GM18861 (cell line): ENCODE data around the gene ASS1.

Source experiments
- ATAC-seq: cut with Tn5 transposase; IDR thresholded peaks from one replicate; pipeline ENCODE4 v1.9.1; 2021; ENCODE audit not compliant: unreplicated experiment

ASS1 gene

DNA sequence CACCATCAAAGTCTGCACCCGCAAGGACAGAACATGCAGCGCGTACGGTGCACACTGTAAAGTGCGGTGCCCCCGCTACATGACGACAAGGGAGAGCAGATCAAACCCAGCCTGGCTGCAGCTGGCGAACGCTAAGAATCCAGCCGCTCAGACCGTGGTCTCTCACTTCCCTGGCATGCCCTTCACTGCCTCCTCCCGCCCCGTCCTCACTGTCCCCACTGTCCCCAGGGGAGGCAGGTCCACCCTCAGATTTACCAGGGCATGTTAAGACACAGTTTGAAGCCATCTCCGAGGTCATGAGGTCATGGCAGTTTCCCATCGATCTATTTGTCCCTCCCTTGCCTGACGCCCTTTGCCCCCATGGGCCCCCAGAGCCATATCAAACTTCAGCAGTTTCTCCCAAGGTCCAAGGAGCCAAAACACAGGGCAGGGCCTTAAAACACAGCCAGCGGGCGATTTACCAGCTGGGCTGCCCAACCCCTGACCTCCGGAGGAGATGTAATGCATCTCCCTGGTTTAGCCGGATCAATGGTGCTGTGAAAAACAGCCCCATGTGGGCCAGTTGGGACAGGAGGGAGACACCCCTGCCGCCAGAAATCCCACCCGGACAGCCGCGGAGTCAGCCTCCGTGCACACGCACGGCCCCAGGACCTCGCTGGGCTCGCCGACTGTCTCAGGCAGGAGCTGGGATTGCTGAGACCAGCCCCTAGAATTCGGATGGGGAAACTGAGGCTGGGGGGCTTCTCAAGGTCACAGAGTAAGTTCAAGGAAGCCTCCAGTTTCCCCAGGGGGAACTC lies 82.3 kb downstream of the ASS1 start:
- no peak for ATAC-seq

GRCh38 chr9:130527651-130528310 lies 83.0 kb downstream of the ASS1 start:
- no peak for ATAC-seq

DNA sequence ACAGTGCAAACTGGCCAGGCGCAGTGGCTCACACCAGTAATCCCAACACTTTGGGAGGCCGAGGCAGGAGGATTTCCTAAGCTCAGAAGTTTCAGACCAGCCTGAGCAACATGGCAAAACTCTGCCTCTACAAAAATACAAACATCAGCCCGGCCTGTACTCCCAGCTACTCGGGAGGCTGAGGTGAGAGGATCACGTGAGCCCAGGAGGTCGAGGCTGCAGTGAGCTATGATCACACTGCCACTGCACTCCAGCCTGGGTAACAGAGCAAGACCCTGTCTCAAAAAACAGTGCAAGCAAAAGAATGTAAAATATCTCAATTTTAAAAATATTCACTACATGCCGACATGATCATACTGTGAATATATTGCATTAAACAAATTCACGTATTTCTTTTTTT lies 83.9 kb downstream of the ASS1 start:
- no peak for ATAC-seq

GRCh38 chr9:130530938-130531337 lies 86.2 kb downstream of the ASS1 start:
- ATAC-seq = no peak

DNA sequence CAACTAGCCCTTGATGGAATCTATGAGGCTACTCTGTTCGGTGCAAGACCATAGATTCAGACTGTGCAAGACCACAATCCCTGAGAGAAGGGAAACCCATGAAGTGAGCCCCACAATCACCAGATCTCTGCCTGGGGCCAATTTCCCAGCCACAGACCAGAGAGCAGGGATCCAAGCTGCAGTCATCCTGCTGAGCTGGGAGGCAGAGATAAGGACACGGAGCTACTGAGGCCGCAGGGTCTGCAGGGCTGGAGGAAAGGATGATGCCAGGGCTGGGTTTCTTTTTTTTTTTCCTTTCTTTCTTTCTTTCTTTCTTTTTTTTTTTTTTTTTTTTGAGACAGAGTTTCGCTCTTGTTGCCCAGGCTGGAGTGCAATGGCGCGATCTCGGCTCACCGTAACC lies 86.9 kb downstream of the ASS1 start:
- no peak for ATAC-seq

DNA sequence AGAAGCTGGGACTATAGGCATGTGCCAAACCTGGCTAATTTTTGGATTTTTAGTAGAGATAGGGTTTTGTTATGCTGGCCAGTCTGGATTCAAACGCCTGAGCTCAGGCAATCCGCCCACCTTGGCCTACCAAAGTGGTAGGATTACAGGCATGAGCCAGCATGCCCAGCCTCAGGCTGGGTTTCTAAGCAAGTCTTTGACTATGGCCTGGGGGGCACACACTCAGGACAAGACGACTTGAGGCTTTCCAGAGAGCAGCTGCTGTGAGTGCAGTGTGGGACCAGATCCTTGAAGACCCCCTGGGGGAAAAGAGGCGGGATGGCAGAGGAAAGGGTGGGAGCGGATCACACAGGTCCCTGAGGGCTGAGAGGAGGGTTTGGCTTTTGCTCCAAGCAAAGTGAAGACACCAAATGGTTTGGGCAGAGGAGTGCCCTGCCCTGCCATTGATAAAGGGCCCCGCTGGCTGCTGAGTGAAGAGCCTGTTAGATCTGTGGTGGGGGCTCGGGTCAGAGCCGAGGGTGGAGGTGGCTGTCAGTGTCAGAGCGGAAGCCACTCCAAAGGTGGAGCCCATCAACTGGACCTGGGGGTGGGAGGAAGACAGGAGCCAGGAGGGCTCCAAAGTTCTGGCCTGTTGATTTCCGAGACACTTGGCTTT lies 87.8 kb downstream of the ASS1 start:
- no peak for ATAC-seq

- ATAC-seq = no peak
These were observed 91.2 kb downstream of the ASS1 start for GRCh38 chr9:130535818-130536521.

DNA sequence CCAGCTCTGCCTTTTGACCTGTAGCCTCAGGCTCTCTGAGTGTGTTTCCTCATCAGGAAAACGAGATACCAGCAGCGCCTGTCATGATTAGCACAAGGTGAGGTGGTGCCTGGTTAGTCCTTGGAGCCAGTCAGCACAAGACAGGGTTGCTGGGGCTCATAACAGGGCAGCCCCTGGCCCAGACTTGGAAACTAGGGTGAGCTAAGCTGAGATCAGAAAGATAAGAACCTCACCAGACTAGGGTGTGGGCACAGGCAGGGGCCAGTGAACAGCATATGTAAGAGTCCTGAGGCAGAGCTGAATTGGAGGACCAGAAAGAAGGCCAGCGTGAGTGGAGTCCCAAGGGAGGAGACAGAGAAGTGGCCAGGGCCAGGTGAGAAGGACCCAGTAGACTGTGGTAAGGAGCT lies 91.9 kb downstream of the ASS1 start:
- ATAC-seq = no peak

DNA sequence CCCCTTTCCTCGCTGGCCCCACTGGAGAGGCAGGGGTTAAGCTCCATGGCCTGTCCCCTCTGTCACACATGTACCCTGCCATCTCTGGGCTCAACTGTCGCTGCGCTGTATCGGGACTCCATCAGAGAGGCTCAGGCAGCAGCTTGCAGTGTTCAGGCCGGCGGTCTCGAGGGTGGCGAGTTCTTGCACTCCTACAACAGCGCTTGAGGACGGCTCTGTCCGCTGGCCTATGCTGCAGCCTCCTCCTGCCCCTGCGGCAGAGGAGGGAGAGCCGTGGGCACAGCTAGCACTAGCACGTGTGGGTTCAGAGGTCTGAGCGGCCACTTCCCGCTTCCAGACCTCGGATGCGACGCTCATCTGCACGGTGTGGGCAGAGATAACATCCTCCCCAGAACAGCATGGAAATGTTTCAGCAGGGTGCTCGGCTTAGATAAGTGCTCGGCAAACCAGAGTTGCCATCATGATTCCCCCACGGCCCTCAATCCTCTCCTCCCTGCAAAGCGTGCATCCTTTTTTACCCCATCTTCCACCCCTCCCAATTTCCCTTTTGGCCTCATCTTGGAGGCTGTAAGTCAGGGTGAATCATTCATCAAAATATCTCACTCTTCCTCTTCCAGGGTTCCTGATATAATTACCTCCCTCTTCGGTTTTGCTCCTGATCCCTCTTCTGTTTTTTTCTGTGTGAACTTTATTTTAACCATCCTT lies 92.7 kb downstream of the ASS1 start:
- no peak for ATAC-seq

DNA sequence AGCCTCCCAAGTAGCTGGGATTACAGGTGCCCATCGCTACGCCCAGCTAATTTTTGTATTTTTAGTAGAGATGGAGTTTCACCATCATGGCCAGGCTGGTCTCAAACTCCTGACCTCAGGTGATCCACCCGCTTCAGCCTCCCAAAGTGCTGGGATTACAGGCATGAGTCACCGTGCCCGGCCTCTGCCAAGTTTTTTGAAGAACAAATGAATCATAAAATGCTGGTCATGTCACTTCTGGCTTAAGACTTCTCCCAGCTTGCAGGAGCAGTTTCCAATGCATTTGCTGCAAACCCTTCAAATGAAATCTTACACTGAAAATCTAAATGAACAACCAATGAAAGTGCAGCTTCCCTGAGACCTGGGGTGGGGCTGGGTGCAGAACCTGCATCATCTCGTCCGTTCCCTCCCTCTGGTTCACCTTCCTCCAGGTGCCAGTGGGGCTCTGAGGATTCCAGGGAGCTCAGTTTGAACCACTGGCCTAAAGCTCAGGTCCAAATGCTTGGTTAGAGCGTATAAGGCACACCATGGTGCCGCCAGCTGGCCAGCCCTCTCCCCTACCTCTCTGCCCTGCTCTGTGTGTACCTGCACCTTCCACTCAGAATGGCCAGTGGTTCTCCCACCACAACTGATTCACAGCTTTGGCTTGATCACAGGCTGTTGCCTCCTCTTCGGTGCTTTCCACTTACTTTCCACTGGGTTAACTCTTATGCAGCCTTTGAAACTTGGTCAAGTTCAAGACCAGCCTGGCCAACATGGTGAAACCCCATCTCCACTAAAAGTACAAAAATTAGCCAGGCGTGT lies 94.9 kb downstream of the ASS1 start:
- ATAC-seq = no peak

DNA sequence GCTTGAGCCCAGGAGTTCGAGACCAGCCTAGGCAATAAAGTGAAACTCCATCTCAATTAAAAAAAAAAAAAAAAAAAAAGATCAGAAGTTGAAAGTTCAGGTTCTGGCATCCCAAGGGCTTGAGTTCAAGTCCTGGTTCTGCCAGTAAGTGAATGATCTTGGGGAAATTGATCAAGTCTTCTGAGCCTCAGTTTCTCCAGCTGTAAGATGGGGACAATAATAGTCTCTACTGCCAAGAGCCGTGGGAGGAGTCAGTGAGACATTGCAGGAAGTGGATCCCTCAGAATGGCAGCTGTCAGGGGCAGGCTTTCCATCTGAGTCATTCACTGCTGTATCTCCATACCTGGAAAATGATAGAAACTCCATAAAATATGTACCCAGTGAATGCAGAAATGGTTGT lies 96.8 kb downstream of the ASS1 start:
- ATAC-seq = no peak

DNA sequence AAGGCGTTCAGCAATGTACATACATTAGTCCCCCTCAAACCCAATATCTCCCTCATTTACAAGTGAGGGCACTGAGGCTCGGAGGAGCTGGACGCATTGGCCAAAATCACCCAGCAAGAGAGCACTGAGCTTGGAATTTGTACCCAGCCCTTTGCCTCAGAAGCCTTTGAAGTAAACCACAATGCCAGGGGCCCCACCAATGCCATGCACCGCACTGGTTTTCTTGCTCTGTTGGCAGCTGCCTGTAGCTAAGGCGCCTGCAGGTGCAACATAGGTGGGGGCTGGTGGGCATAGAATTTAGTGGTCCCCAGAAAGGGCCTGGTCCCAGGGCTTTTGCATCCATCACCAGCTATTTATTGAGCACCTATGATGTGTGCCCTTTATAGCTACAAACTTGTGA lies 97.3 kb downstream of the ASS1 start:
- no peak for ATAC-seq

DNA sequence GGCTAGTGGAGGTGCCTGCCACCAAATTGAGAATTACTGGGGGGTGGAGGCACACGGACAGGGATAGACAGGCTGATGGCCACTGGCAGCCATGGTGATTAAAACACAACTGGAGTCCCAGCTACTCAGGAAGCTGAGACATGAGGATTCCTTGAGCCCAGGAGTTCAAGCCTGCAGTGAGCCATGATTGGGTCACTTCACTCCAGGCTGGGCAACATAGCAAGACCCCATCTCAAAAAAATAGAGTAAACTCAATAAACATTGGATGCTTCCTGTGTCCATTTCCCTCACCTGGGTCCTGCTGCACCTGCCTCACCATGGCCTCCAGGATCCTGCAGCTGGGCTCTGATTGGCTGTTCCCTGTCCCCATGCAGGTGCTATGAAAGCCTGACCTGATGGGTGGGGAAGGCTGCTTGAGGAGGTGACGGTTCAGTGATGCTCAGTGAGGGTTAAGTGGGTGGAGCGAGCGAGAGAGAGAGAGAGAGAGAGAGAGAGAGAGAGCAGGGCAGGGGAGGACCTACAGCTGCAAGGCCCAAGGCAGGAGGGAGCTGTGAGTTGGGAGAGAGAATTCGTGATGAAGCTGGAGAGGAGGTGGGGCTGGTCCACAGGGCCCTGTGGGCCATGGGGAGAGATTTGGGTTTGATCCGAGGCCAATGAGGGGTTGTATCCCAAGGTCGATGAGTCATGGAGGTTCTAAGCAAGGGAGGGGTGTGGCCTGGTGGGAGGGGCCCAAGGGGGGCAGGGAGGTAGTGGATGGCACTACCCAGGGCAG lies 97.9 kb downstream of the ASS1 start:
- ATAC-seq = no peak

GRCh38 chr9:130543368-130543767 lies 98.6 kb downstream of the ASS1 start:
- no peak for ATAC-seq

DNA sequence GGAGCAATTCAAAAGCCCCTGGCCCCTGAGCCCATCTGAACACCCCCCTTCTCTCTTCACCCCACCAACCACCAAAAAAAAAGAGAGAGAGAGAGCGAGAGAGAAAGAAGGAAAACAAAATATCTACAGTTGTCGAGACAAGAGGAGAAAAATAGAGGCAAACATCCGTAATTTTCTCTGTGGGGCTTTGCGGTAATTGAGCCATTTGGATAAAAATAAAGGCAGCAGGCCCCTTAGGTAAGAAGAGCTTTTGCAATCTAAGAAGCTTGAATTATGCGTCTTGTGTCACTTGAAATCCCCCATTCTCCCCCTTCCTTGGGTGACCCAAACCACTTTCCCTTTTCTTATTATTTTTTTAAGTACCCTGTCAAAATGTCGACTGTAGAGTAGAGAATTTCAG lies 99.1 kb downstream of the ASS1 start:
- no peak for ATAC-seq

GRCh38 chr9:130544364-130544763 lies 99.6 kb downstream of the ASS1 start:
- no peak for ATAC-seq

DNA sequence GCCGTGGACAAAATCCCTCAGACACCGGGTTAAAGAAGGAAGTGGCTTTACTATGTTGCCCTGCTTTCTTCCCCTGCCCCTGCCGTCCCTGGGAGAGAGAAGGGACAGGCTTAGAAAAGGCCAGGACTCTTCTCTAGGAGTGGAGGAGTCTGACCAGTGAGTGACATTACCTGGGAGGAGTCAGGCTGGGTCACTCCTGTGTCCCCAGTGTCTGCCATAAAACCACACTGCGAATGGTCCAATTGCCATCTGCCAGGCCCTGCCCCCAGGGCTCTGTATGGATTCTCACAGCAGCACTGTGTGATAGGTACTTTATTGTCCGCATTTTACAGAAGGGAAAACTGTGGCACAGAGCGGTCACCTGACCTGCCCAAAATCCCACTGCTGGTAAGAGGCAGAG lies 103.3 kb downstream of the ASS1 start:
- no peak for ATAC-seq

DNA sequence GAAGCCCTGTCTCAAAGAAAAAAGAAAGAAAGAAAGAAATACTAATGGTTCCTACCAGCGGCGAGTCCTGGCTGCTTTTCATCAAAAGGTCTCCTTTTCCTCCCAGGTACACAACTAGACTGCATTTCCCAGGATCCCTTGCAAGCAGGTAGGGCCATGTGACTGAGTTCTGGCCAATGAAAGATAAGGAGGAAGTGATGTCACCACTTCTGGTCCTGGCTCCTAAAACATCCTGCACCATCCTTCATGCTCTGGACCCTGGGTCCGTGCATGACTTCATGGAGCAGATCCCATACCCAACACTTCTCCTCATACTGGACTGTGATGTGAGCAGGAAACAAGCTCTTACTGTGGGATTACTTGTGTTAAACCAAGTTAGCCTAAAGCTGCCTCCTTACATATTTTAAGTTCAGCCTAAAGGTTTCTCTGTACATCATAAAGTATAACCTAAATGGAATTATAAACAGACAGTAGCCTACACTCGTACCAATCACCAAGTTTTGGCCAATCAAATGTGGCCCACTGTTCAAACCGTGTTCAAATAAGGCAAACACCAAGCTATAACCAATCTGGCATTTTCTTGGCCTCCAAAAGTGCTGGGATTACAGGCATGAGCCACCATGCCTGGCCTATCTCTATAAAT lies 104.5 kb downstream of the ASS1 start:
- no peak for ATAC-seq
